Measurements from ENCODE around the gene ITPR3.

ITPR3 gene

DNA sequence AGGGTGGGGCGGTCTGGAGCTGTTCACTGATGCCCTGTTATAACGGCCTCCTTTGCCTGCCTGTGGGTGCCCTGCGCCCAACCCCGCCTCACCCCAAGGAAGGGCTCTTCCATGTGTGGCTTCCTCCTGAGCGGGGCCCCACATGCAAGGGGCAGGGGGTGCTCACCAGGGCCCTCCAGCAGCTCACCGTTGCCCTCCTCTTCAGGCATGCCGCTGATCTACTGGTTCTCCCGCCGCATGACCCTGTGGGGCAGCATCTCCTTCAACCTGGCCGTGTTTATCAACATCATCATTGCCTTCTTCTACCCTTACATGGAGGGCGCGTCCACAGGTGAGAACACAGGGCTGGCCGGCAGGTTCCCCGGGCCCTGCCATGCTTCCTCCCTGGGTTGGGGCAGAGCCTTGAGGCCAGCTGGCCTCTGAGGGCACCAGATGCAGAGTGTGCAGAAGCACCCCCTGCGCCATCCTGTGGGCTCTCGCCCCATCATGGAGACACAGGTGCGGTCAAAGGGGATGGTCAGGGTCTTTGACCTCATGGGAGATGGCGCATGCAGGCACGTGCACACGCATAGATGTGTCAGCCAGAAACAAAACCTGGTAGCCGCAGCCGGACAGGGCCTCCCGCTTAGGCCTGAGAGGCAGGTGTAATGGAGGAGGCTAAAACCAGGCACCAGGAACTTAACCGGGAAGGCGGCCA, 67.5 kb downstream of the ITPR3 start:
- no peak for DNase-seq

DNA sequence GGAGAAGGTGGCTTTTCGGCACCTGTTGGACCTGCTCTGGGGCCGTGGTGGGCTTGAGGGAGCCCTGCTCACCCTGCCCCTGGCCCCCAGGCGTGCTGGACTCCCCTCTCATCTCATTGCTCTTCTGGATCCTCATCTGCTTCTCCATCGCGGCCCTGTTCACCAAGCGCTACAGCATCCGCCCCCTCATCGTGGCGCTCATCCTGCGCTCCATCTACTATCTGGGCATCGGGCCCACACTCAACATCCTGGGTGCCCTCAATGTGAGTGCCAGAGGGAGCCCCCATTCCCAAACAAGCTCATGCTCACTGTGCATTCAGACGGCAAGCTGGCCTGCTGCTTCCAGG, 68.0 kb downstream of the ITPR3 start:
- no peak for DNase-seq

DNA sequence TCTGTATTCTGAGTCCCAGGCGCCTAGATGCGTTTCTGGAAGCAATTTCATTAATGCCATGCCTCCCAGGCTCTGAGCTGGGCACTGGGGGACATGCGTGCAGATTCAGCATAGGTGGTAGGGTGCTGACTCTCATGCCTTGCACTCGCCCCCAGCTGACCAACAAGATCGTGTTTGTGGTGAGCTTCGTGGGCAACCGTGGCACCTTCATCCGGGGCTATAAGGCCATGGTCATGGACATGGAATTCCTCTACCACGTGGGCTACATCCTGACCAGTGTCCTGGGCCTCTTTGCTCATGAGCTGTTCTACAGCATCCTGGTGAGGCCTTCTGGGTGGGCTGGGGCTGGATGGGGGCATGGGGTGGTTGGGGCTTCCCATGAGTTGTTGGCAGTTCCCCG, 68.8 kb downstream of the ITPR3 start:
- no peak for DNase-seq

DNA sequence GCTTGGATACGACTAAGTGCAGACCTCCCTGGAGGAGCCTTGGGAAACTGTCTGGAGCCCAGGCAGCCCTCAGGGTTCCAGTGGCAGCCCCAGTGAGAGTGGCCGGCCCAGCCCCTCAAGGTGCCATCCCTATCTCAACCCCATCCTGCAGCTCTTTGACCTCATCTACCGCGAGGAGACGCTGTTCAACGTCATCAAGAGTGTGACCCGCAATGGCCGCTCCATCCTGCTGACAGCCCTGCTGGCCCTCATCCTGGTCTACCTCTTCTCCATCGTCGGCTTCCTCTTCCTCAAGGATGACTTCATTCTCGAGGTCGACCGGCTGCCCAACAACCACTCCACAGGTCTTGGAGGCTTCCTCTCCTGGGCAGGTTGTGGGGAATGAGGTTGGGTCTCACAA, 69.6 kb downstream of the ITPR3 start:
- no peak for DNase-seq

DNA sequence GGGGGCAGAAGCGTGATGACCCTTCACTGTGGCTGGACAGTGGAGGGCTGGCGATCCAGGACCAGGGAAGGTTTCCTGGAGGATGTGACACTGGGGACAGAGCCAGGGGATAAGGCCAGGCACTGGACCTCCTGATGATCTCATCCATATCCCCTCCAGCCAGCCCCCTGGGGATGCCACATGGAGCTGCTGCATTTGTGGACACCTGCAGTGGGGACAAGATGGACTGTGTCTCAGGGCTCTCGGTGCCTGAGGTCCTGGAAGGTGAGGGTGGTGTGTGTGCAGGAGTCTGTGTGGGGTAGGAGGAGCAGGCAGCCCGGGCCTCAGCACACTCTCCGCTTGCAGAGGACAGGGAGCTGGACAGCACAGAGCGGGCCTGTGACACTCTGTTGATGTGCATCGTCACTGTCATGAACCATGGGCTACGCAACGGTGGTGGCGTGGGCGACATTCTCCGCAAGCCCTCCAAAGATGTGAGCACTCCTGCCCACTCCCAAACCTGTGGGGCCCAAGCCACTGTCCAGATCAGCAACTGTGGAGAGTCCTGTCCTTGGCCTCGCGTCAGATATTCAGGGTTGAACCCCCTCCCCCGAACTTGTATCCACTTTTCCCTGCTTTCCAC, 70.4 kb downstream of the ITPR3 start:
- no peak for DNase-seq

DNA sequence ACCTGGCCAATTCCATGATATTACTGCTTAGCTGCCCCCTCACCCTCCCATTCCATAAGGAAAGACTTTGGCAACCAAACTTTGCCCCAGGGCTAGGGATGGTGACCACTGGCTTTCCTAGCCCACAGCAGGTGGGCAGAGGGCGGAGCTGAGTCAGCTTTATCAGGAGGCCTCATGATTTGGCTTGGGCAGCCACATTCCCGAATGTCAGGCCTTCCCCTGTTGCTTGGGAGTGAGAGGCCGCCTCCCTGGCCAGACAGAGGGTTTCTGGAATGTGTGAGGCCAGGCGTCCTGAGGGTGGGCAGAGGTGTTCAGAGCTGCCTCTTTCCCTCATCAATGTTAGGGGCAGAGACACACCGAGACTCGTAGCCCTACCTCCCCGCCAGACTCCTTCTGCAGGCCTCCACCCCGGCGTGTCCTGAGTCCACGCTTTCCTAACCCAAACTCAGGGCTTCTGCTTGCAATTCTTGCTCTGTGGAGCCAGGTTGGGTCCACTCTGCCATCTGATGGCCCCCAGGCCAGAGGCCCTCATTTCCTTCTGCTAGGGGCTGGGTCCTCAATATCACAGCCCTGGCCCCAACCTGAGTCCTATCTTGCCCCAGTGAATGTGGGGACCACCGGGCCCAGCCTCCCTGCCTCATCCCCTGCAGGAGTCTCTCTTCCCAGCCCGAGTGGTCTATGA, 71.1 kb downstream of the ITPR3 start:
- no peak for DNase-seq

DNA sequence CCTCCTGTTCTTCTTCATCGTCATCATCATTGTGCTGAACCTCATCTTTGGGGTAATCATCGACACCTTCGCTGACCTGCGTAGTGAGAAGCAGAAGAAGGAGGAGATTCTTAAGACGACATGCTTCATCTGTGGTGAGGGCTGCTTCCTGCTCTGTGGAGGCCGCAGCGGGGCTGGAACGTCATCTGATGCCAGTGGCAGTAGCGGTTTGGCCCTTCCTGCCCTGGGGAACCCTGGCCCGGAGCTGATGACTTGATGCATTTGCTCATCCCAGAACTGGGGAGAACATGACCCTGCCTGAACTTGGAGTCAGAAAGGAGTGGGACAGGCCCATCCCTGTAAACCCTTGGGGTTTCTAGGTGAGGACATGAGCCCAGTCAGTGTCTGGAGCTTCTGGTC, 71.6 kb downstream of the ITPR3 start:
- DNase-seq = peak; percentile 39

DNA sequence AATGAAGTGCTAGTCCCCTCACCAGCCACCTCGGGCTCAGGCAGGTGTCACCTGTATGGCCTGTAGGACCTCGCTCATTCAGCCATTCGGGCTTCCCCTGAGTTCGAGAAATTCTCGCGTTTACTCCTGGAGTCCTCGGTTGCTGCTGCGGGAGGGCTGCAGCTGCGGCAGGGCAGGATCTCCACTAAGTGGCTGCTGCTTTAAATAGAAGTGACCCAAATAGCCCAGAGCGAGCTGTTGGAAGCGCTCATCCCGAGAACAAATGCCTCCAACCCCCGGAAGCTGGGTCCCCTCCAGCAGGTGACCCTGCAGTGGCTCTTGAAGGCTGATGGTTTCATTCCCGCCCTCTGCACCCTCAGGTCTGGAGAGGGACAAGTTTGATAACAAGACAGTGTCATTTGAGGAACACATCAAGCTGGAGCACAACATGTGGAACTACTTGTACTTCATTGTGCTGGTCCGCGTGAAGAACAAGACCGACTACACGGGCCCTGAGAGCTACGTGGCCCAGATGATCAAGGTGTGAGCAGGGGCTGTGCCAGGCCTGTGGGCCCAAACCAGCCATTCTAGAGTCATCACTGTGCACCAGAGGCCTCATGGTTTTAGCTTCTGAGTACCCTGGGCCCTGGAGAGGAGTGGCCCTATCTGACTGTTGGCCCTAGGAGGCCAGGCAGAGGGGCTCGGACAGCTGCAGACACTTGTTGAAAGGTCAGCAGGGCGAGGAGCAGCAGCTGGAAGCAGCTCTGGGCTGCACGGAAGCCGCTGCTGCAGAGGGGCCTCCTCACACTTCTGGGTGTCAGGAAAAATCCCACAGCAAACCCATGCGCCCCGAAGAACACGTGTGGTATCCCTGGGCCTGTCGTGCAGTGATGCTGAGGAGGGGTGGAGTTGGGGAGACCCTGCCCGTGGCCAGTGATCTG, 72.3 kb downstream of the ITPR3 start:
- DNase-seq = no peak

DNA sequence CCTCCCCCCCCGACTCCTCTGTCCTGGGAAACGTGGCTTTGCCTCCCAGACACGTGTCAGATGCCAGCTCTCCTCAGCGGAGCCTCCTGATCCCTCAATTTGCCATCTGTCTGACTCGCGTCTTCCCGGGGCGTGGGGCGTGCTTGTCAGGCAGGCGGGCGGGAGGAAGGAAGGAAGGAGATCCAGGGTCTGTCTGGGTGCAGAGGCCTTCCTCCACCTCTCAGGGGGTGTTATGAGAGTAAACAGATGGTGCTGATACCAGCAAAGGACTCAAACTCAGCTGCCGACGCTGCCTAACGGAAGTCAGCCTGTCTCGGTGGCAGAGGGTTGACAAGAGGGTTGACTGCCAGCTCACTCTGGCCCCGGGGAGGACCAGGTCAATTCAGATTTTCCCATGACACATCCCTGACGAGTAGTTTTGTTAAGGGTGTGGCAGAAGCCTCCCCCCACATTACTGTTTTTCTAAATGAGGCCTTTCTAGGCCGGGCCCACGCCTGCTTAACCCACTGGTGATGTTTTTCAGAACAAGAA, 73.3 kb downstream of the ITPR3 start:
- no peak for DNase-seq

DNA sequence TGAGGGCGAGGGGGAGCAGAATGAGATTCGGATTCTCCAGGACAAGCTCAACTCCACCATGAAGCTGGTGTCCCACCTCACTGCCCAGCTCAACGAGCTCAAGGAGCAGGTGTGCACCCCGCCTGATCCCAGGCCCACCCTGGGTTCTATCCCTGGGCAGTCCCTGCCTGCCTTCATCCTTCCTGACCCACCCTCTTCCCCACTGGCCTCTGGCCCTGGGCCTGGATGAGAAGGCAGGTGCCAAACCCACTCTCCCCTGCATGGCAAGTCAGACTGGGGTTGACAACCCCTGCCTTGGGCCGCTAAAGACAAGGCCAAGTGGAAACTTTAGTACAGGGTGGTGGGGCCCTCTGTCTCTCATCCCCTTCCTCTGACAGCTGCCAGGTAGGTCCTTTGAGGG, 73.9 kb downstream of the ITPR3 start:
- no peak for DNase-seq

DNA sequence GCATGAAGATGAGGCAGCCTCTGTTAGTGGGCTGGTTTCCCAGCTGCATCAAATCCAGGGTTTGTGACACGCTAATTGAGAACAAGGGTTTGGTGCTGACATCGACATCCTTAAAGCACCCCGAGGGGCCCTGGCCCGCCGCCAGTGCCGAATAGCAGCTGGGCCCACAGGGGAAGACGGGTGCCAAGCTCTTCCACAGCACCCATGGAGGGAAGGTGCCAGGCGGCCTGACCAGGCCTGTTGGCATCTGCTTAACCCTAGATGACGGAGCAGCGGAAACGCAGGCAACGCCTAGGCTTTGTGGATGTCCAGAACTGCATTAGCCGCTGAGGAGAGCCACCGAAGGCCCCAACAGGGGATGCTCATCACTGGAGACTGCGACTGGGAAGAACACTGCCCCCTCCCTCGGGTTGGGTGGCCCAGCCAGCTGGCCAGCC, 74.3 kb downstream of the ITPR3 start:
- no peak for DNase-seq

DNA sequence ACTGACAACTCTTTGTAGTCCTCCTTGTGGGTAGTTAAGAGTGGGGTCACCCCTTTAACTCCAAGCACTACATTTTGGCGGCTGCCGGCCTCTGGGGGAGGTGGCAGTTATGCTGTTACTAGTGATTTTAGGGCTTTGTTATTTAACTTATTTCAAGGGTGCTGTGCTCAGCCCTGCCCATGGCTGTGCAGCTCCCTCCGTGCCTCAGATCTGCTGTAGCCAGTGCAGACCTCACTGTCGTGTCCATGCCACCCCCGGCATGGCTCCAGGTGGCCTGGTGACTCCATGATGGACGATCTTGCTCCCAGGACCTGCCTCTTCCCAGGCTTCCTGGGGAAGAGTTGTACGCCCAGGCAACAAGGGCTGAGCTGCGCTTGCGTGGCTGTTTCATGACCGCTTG, 75.0 kb downstream of the ITPR3 start:
- no peak for DNase-seq

DNA sequence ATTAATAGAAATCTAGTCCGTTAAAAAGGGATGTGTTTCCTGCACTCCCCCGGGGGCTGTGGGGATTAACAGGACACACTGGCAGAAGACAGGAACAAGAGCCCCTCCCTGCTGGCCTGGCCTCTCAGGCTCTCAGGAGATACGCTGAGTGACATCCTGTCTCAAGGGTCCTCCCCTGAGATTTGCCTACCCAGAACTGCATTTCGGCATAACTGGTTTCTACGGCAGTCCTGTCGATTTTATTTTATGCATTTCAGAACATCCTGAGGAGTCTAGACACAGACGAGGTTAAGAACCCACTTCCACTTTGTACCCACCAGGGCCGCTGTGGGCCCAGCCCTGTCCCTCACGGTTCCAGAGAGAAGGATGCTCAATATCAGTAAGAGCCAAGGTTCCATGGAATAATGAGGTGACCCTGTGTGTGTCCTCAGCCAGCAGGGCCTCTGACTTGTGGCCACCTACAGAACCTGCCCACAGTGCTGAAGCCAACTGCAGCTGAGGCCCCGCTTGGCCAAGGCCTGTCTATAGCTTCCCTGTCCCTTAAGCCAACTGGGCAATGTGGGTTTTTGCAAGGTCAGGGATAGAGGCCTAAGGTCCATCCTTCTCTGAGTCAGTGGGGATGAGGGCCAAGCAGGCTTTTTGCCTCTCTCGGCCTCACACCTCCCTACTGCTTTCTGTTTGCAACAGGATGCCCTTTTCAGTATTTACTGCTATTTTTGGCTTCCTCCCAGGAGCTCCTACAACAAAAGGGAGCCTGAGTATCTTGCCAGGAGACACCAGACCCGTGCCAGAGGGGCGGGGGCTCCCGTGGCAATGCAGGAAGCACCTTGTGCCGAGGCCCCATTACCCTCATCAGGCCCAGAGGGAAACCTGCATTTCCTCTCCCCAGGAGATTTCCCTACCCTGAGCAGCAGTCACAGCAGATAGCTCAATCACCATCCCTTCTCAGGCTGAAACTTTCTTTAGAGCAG, 75.7 kb downstream of the ITPR3 start:
- DNase-seq = no peak

DNA sequence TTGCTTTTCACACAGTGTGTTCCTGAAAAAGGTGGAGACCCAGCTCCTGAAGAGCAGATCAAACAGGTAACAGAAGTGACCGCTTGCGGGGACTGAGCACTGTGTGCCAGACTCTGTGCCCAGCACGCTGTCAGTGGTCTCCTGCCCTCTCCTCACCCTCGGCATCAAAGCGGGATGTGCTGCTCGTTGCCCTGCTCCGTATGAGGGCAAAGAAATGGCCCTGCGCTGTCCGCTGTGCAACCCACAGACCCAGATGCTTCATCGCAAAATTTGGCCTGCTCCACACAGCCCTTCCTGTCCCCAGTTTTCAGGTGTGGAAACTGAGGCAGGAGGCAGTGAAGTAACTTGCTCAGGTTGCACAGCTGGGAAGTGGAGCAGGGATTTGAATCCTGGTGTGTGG, 76.7 kb downstream of the ITPR3 start:
- DNase-seq = no peak

DNA sequence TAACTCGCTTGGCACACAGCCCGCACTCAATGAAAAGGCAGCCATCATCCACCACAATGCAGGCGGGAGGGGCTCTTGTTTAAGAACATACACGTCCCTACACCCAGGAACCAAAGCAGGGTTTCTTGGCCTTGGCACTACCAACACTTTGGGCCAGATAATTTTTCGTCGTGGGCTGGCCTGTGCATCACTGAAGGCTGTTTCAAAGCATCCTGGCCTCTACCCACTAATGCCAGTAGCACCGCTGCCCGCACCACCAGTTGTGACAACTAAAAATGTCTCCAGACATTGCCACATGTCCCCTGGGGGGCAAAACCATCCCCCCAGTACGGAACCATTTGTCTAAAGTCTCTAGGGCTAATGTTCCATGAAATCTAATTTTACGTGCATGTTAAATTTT, 77.4 kb downstream of the ITPR3 start:
- DNase-seq = no peak

DNA sequence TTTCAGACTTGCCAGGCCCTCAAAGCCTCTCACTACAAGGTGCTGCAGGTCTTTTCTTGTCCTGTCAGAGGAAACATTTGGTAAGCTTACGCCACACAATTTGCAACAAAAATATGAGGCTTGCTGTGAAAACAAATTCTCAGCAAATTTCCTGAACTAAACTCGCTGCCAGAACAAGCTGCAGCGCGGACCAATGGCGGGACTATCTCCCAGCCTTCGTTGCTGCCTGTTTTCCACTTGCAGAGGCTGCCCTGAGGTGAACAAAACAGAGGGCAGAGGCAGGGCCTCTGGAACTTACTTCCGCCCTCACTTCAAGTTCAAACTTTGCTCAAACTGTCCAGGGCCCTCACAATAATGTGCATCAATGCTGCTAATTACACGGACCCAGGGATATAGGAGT, 78.0 kb downstream of the ITPR3 start:
- DNase-seq = no peak

DNA sequence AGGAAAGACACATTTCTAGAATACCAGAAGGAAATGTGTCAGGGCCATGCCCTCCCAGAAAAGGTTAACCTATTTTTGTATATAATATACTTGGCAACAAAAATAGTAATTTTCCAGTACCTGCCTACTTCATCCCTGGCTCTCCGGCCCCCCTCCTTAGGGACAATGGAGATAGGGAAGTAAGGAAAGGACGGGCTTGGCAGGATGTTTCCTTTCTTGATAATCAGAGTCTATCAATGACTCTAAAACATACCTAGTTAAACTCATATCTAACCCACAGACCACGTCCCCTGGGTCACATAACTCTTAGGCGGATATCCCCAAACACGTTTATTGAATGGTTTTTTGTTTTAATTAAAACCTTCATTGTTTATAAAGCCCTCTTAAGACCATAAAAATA, 78.6 kb downstream of the ITPR3 start:
- no peak for DNase-seq

DNA sequence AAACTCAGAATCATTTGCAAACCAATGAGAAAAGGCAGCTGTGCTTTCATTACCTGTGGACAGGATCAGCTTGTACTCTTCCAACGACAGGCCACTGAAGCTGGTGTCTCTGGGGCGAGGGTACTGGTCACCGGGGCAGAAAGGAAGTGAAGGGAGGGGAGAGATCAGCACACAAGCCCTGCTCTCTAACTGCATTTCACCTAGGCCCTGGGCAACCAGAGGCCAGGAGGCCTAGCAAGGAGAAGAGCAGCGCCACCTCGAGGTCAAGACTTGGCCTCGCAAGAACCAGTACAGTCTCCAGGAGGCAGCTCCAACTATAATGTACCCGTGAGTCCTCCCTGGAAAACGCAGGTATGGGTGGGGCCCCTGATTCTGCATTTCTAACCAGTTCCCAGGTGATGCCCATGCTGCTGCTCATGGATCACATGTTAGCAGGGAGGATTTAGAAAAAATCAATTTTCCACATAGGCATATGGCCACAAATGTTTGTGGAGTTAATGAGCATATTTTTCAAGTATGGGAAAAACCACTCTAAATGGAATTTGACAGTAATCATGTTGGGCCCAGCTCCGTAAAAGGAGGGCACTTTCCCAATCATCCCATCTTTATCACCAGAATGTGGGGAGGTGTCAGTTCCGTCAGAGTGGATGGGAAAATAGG, 79.4 kb downstream of the ITPR3 start:
- peak; percentile 54 for DNase-seq

DNA sequence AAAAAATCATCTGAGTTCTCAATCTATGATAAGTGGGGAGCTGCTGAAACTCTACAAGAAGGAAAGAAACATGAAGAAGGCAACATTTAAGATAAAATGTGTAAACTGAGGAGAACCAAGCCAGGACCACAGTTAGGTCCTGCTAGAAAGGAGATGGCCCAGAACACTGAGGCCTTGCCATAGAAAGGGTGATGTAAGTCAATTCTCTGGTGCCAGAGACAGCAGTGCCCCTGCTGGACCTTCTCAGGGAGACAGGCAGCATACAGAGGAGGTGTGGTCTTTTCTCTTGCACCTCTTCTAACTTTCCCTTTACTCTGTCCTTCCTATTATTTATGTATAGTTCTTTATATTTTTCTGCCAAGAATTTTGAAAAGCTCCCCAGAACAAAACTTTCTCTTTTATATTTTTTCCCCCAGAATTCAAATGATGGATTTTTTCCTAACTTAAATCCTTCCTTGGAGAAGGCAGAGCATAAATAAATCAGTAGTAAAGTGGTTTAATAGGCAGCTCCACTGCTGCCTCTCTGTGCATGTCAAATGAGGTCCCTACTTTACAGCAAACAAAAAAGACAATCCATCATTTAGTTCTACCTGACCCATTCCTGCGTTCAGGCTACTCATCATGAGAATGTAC, 81.3 kb downstream of the ITPR3 start:
- peak; percentile 69 for DNase-seq

DNA sequence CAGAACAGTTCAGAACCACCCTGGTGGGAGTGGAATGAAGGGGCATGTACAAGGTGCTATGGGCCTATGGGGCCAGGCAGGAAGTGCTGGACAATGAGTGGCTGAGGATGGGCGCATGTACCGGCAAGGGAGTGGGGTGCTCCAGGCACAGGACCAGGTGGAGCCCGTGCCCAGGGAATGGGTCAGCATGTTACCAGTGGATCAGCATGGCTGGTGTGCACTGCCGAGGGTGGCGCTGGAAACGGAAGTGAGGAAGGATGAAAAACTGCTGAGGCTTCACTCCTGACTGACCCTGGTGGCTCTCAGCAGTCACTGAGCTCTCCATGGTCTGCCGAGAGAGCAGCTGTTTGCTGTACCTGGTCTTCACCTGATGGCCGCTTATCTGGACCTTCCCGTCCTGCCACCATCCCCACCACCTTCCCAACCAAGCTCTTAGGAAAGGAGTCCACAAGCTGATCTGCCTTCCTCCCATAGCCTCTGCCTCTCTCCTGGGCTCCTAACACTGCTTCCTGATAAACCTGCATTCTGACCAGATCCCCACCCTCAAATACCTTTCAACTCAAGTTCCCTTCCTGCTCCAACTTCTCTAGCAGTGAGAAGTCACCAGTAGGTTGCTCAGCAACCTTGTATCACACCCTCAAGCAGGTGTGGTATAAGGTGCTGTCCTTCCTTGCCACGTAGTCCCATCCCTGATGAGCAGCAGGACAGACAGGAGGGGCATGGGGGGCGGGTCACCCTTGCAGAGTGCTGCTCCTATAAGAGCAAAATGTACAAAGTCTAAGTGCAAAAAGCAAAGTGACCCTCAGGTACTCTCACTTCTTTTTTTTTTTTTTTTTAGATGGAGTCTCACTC, 83.3 kb downstream of the ITPR3 start:
- no peak for DNase-seq

Data from inflammatory macrophage treated with lipopolysaccharide for 4 hours (primary cell).